ENCODE measurements around the gene GLS.

DNA sequence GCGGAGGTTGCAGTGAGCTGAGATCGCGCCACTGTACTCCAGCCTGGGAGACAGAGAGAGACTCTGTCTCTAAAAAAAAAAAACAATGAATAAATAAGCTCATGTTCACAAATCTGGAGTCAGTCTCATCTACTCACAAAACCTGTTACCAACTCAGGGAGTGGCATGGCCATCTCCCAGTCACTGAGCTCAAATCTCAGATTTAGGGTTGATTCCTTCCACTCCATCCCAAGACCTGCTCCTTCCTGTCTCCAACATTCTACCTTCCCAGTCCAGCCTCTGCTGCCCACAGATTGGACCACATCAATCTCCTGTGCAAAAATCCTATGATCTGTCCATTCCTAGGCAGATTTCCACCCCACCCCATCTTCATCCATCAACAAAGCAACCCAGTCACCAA is 131.7 kb downstream of the GLS start:
- TF ChIP-seq, protein P1, sequence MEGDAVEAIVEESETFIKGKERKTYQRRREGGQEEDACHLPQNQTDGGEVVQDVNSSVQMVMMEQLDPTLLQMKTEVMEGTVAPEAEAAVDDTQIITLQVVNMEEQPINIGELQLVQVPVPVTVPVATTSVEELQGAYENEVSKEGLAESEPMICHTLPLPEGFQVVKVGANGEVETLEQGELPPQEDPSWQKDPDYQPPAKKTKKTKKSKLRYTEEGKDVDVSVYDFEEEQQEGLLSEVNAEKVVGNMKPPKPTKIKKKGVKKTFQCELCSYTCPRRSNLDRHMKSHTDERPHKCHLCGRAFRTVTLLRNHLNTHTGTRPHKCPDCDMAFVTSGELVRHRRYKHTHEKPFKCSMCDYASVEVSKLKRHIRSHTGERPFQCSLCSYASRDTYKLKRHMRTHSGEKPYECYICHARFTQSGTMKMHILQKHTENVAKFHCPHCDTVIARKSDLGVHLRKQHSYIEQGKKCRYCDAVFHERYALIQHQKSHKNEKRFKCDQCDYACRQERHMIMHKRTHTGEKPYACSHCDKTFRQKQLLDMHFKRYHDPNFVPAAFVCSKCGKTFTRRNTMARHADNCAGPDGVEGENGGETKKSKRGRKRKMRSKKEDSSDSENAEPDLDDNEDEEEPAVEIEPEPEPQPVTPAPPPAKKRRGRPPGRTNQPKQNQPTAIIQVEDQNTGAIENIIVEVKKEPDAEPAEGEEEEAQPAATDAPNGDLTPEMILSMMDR (IDR thresholded peaks at IDR 0.05), result no peak
- no peak for TF ChIP-seq ZFX (IDR thresholded peaks at IDR 0.05; ENCODE audit: borderline replicate concordance)

Measured in 22Rv1 (cell line).